HepG2 (cell line): Measurements from ENCODE around the gene SEMA3G. TPM values are rescaled to one million over a fixed set of nuclear protein-coding genes. Genes with fewer than 3 reads are reported as not detected.

Experiments
- AFF4 ChIP-seq: sonication (generic); formaldehyde crosslinking; IDR thresholded peaks from 2 replicates; pipeline ENCODE4 v1.4.0; 2020; ENCODE audit warnings: missing genetic modification reagents
- FOXC1 ChIP-seq: sonication (generic); formaldehyde crosslinking; IDR thresholded peaks from 2 replicates; pipeline ENCODE4 v1.8.0; 2022; ENCODE audit warnings: mild to moderate bottlenecking, missing genetic modification reagents, borderline replicate concordance
- FOXJ3 ChIP-seq: sonication (generic); formaldehyde crosslinking; IDR thresholded peaks from 2 replicates; pipeline ENCODE4 v1.4.0; 2020; ENCODE audit warnings: missing genetic modification reagents, mild to moderate bottlenecking, borderline replicate concordance
- IRX3 ChIP-seq: sonication (generic); formaldehyde crosslinking; IDR thresholded peaks from 2 replicates; pipeline ENCODE4 v1.8.1; 2023; ENCODE audit warnings: mild to moderate bottlenecking, low read depth, missing genetic modification reagents, borderline replicate concordance
- SATB2 ChIP-seq: sonication (generic); formaldehyde crosslinking; IDR thresholded peaks from 2 replicates; pipeline ENCODE4 v1.5.0; 2020; ENCODE audit warnings: missing genetic modification reagents
- ZNF101 ChIP-seq: sonication (generic); formaldehyde crosslinking; IDR thresholded peaks from 2 replicates; pipeline ENCODE4 v1.4.0; 2020; ENCODE audit warnings: mild to moderate bottlenecking, low read depth, missing genetic modification reagents, borderline replicate concordance
- ZNF205 ChIP-seq: IDR thresholded peaks from 2 replicates; pipeline ENCODE4 v1.6.1; 2018; ENCODE audit warnings: missing biosample characterization, missing genetic modification reagents
- ZNF512B ChIP-seq: sonication (generic); formaldehyde crosslinking; IDR thresholded peaks from 2 replicates; pipeline ENCODE4 v1.5.1; 2020; ENCODE audit warnings: missing genetic modification reagents, mild to moderate bottlenecking, borderline replicate concordance
- ZNF678 ChIP-seq: sonication (generic); formaldehyde crosslinking; IDR thresholded peaks from 2 replicates; pipeline ENCODE4 v1.4.0; 2020; ENCODE audit warnings: mild to moderate bottlenecking, missing genetic modification reagents
- ZNF749 ChIP-seq: sonication (generic); formaldehyde crosslinking; IDR thresholded peaks from 2 replicates; pipeline ENCODE4 v1.8.0; 2022; ENCODE audit warnings: mild to moderate bottlenecking, missing genetic modification reagents, moderate library complexity, borderline replicate concordance
- polyA plus RNA-seq, 8 experiments: library from polyadenylated mRNA; depleted of rRNA in 3 of 8; stranded (reverse) in 7 of 8; unstranded in 1 of 8; fragments of >200 nt; fragmentation: Illumina TruSeq in 4 of 8; extraction: Trizol in 4 of 8; gene quantifications; 2 replicates each; pipeline versions ENCODE4 v1.2.1 to v1.2.3, GENCODE V29; 2011 to 2016; ENCODE audit warnings: low read depth in 4 of 8, missing spikeins in 1 of 8, mixed read lengths in 1 of 8; ENCODE audit not compliant: insufficient read depth in 1 of 8
- total RNA-seq, 5 experiments: library from RNA; depleted of rRNA; stranded (reverse); fragments of >200 nt; fragmentation: Illumina TruSeq; extraction: Trizol; gene quantifications; 2 replicates each; pipeline ENCODE4 v1.2.3, GENCODE V29; 2016; ENCODE audit warnings: low read depth in 1 of 5
- TF ChIP-seq, protein P1 (sequence below): sonication (generic); formaldehyde crosslinking; conservative IDR thresholded peaks from 2 replicates; pipeline ENCODE4 v1.4.0; 2020; ENCODE audit warnings: missing genetic modification reagents
- TF ChIP-seq, protein P2 (sequence below): IDR thresholded peaks from 2 replicates; pipeline ENCODE4 v1.6.1; 2016; ENCODE audit warnings: mild to moderate bottlenecking, missing biosample characterization, missing genetic modification reagents
- TF ChIP-seq, protein P3 (sequence below): sonication (generic); formaldehyde crosslinking; IDR thresholded peaks from 2 replicates; pipeline ENCODE4 v1.5.0; 2020; ENCODE audit warnings: missing genetic modification reagents

Gene SEMA3G
- total and polyA plus RNA-seq, 2 of the 13 experiments (the other 11 are each of a cell fraction or from before 2014, with no cell fraction given): 6.1 to 8.3 TPM

DNA sequence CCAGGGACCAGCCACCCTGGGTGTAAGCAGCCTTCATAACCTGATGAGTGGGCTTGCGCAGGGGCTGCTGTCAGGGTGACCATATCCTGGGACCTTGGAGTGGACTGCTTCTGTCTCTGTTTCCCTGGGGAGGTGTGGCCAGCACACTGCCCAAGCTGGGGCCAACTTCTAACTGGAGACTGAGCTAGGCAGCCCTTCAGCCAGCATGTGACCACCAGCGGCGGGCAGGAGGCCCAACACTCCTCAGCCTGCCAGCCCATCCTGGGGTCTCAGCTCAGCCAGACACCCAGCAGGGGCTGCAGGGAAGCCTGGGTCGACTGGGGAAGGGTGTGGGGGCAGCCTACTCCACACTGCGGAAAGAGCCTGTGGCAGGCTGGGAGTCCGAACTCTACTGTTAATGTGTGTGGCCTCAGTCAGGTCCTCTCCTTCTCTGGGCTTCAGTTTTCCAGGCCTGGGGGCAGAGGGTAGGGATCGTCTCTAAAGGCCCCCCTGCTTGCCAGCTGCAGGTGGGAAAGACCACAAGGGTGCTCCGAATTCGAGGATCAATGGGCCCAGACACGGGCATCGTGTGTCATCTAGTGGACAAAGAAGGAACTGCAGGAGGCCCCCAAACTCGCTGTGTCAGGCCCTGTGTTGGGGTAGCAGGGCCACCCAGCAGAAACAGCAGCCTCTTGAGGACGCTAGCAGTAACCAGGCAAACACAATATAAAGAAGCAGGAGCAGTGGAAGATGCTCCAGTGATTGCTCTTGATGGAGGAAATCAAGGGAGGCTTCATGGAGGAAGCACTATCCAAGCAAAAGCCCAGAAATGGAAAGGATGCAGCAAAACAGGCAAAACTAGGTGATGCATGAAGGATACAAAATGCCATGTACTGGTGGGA, 2.0 kb upstream of the SEMA3G start (continued):
- TF ChIP-seq, protein P1, sequence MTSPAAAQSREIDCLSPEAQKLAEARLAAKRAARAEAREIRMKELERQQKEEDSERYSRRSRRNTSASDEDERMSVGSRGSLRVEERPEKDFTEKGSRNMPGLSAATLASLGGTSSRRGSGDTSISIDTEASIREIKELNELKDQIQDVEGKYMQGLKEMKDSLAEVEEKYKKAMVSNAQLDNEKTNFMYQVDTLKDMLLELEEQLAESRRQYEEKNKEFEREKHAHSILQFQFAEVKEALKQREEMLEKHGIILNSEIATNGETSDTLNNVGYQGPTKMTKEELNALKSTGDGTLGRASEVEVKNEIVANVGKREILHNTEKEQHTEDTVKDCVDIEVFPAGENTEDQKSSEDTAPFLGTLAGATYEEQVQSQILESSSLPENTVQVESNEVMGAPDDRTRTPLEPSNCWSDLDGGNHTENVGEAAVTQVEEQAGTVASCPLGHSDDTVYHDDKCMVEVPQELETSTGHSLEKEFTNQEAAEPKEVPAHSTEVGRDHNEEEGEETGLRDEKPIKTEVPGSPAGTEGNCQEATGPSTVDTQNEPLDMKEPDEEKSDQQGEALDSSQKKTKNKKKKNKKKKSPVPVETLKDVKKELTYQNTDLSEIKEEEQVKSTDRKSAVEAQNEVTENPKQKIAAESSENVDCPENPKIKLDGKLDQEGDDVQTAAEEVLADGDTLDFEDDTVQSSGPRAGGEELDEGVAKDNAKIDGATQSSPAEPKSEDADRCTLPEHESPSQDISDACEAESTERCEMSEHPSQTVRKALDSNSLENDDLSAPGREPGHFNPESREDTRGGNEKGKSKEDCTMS (CRISPR knock-in tag): no peak
- TF ChIP-seq, protein P2, sequence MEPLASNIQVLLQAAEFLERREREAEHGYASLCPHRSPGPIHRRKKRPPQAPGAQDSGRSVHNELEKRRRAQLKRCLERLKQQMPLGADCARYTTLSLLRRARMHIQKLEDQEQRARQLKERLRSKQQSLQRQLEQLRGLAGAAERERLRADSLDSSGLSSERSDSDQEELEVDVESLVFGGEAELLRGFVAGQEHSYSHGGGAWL (CRISPR knock-in tag): 0 out of 2 replicates have a peak, but pooled peaks have one; percentile 38
- TF ChIP-seq ZNF678 (CRISPR knock-in tag): no peak
- TF ChIP-seq, protein P3, sequence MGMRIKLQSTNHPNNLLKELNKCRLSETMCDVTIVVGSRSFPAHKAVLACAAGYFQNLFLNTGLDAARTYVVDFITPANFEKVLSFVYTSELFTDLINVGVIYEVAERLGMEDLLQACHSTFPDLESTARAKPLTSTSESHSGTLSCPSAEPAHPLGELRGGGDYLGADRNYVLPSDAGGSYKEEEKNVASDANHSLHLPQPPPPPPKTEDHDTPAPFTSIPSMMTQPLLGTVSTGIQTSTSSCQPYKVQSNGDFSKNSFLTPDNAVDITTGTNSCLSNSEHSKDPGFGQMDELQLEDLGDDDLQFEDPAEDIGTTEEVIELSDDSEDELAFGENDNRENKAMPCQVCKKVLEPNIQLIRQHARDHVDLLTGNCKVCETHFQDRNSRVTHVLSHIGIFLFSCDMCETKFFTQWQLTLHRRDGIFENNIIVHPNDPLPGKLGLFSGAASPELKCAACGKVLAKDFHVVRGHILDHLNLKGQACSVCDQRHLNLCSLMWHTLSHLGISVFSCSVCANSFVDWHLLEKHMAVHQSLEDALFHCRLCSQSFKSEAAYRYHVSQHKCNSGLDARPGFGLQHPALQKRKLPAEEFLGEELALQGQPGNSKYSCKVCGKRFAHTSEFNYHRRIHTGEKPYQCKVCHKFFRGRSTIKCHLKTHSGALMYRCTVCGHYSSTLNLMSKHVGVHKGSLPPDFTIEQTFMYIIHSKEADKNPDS (CRISPR knock-in tag): no peak
- TF ChIP-seq AFF4: no peak
- TF ChIP-seq FOXC1 (CRISPR knock-in tag): peak; percentile 52; the same call in 1 of the 2 replicates
- no peak for TF ChIP-seq FOXJ3 (CRISPR knock-in tag)
- no peak for TF ChIP-seq IRX3 (CRISPR knock-in tag)
- TF ChIP-seq ZNF749 (CRISPR knock-in tag): no peak
- no peak for TF ChIP-seq ZNF512B (CRISPR knock-in tag)
- TF ChIP-seq ZNF205 (CRISPR knock-in tag): 0 out of 2 replicates have a peak, but pooled peaks have one; percentile 45
- TF ChIP-seq ZNF101: no peak
- TF ChIP-seq SATB2: no peak
